A549 (cell line): Measurements from ENCODE around the gene ADARB2. TPM values are rescaled to one million over a fixed set of nuclear protein-coding genes. Genes with fewer than 3 reads are reported as not detected.

Source experiments
- ATAC-seq, 2 experiments: fragments of 200-7000 bp in 1 of 2; fragments of >200 bp in 1 of 2; cut with Nextera tagmentation in 1 of 2; cut with Tn5 transposase in 1 of 2; 3 replicates each; pipeline versions ENCODE4 v1.8.0 to v1.9.1; 2018 to 2020; ENCODE audit warnings: mild to moderate bottlenecking in 1 of 2, moderate library complexity in 1 of 2
- CTCF ChIA-PET: fragments of 300-600 bp; sonication (Branson Sonifier 250); formaldehyde crosslinking; extraction: SDS; loops from one replicate; lab custom pipeline; 2021; ENCODE audit warnings: antibody characterized with exemption, inconsistent platforms; lab: Yijun Ruan, JAX
- POLR2A ChIA-PET: fragments of 350-600 bp; formaldehyde crosslinking; extraction: SDS; loops from one replicate; lab custom pipeline; 2021; ENCODE audit warnings: antibody characterized with exemption, inconsistent platforms; lab: Yijun Ruan, JAX
- DNase-seq, 2 experiments: peaks; one replicate each; pipeline versions ENCODE4 v3.0.0 to v3.0.0-alpha.2; 2011 to 2016; ENCODE audit warnings: low read depth in 1 of 2, low spot score in 1 of 2
- FAIRE-seq: peaks from 2 replicates; lab custom pipeline; 2011; peaks lifted over from hg19 to GRCh38; lab: Jason Lieb, UNC
- H3K27ac ChIP-seq, 2 experiments: fragments of >200 bp; sonication (Bioruptor Twin); formaldehyde crosslinking; 3 replicates each; pipeline ENCODE4 v1.5.1; 2016 to 2017
- H3K4me1 ChIP-seq: fragments of >200 bp; sonication (Bioruptor Twin); formaldehyde crosslinking; 3 replicates; pipeline ENCODE4 v1.6.1; 2016
- H3K4me2 ChIP-seq: fragments of >200 bp; sonication (Bioruptor Twin); formaldehyde crosslinking; 3 replicates; pipeline ENCODE4 v1.6.1; 2016
- H3K4me3 ChIP-seq: fragments of >200 bp; sonication (Bioruptor Twin); formaldehyde crosslinking; 3 replicates; pipeline ENCODE4 v1.5.1; 2016
- H3K9me3 ChIP-seq: fragments of >200 bp; sonication (Bioruptor Twin); formaldehyde crosslinking; 3 replicates; pipeline ENCODE4 v1.6.1; 2016
- CBX2 ChIP-seq: fragments of 200-600 bp; sonication (generic); IDR thresholded peaks from 2 replicates; pipeline ENCODE4 v1.6.1; 2016; ENCODE audit warnings: low read depth, mild to moderate bottlenecking, borderline replicate concordance
- CBX8 ChIP-seq: fragments of 200-600 bp; sonication (generic); IDR thresholded peaks from 2 replicates; pipeline ENCODE4 v1.6.1; 2016
- CEBPB ChIP-seq, 2 experiments: fragments of >200 bp in 1 of 2; sonication (Bioruptor Twin) in 1 of 2; formaldehyde crosslinking in 1 of 2; IDR thresholded peaks; 2 replicates each; pipeline ENCODE4 v1.6.1; 2012 to 2016
- CHD2 ChIP-seq: fragments of 150-350 bp; IDR thresholded peaks from 2 replicates; pipeline ENCODE4 v1.6.1; 2014; ENCODE audit warnings: low read length; ENCODE audit not compliant: partially characterized antibody
- EHMT2 ChIP-seq: fragments of 200-600 bp; sonication (generic); IDR thresholded peaks from 2 replicates; pipeline ENCODE4 v1.6.1; 2016; ENCODE audit warnings: antibody characterized with exemption, low read depth, mild to moderate bottlenecking, moderate library complexity
- HEYL ChIP-seq: fragments of 250-450 bp; sonication (Bioruptor Pico); IDR thresholded peaks from 2 replicates; pipeline ENCODE4 v1.8.0; 2021; ENCODE audit warnings: mild to moderate bottlenecking, moderate library complexity
- HOXA7 ChIP-seq: fragments of 250-450 bp; sonication (Bioruptor Pico); IDR thresholded peaks from 2 replicates; pipeline ENCODE4 v1.5.0; 2020; ENCODE audit warnings: mild to moderate bottlenecking, moderate library complexity
- KDM1A ChIP-seq: fragments of 200-600 bp; sonication (generic); IDR thresholded peaks from 2 replicates; pipeline ENCODE4 v1.6.1; 2016; ENCODE audit warnings: low read depth, mild to moderate bottlenecking
- KDM5A ChIP-seq: fragments of 200-600 bp; sonication (generic); IDR thresholded peaks from 2 replicates; pipeline ENCODE4 v1.6.1; 2016; ENCODE audit warnings: antibody characterized with exemption, mild to moderate bottlenecking
- MAZ ChIP-seq: fragments of 150-350 bp; IDR thresholded peaks from 2 replicates; pipeline ENCODE4 v1.6.1; 2014; ENCODE audit warnings: antibody characterized with exemption, low read depth, low read length, borderline replicate concordance
- NFE2L2 ChIP-seq: fragments of 150-350 bp; conservative IDR thresholded peaks from 2 replicates; pipeline ENCODE4 v1.6.1; 2014; ENCODE audit warnings: low read length
- RCOR1 ChIP-seq: fragments of 150-350 bp; IDR thresholded peaks from 2 replicates; pipeline ENCODE4 v1.6.1; 2014; ENCODE audit warnings: antibody characterized with exemption, low read length, low read depth
- TP53 ChIP-seq: fragments of 250-450 bp; sonication (Bioruptor Pico); IDR thresholded peaks from 2 replicates; pipeline ENCODE4 v1.5.0; 2021; ENCODE audit warnings: mild to moderate bottlenecking, moderate library complexity
- ZNF302 ChIP-seq: fragments of 250-450 bp; sonication (Bioruptor Pico); IDR thresholded peaks from 2 replicates; pipeline ENCODE4 v1.9.0; 2021; ENCODE audit warnings: inconsistent platforms, mild to moderate bottlenecking, moderate library complexity
- ZSCAN20 ChIP-seq: fragments of 250-450 bp; sonication (Bioruptor Pico); IDR thresholded peaks from 2 replicates; pipeline ENCODE4 v1.8.0; 2022; ENCODE audit warnings: mild to moderate bottlenecking, moderate library complexity
- WGBS: methylation state at CpG from one replicate; pipeline ENCODE4 v1.1.6; 2017; ENCODE audit errors: missing lambda C conversion rate; 5-methylcytosine and 5-hydroxymethylcytosine counted together
- polyA plus RNA-seq, 4 experiments: library from polyadenylated mRNA; depleted of rRNA in 3 of 4; stranded (reverse); fragments of >200 nt; fragmentation: RNase III in 1 of 4; extraction: RNeasy Plus Mini Kit Qiagen cat#74134 plus additional on column Dnase treatment in 1 of 4; gene quantifications; 2 replicates in 3 of 4; 3 replicates in 1 of 4; pipeline ENCODE4 v1.2.3, GENCODE V29; 2011 to 2017
- TF ChIP-seq, protein P1 (sequence below): fragments of 450-650 bp; IDR thresholded peaks from 2 replicates; pipeline ENCODE4 v1.6.1; 2014; ENCODE audit warnings: antibody characterized with exemption
- TF ChIP-seq, protein P2 (sequence below): fragments of 250-450 bp; sonication (Bioruptor Pico); IDR thresholded peaks from 2 replicates; pipeline ENCODE4 v1.5.0; 2021; ENCODE audit warnings: mild to moderate bottlenecking, moderate library complexity, borderline replicate concordance
- TF ChIP-seq, protein P3 (sequence below): fragments of >200 bp; sonication (Bioruptor Twin); formaldehyde crosslinking; IDR thresholded peaks from 3 replicates; pipeline ENCODE4 v1.5.1; 2016
- TF ChIP-seq, protein P4 (sequence below): IDR thresholded peaks from 2 replicates; pipeline ENCODE4 v1.6.1; 2012
- TF ChIP-seq, protein P5 (sequence below): fragments of >200 bp; sonication (Bioruptor Twin); formaldehyde crosslinking; IDR thresholded peaks from 3 replicates; pipeline ENCODE4 v1.6.1; 2016

ADARB2 gene
- polyA plus RNA-seq, 2 of the 4 experiments (the other 2 are of a cell fraction): not detected

DNA sequence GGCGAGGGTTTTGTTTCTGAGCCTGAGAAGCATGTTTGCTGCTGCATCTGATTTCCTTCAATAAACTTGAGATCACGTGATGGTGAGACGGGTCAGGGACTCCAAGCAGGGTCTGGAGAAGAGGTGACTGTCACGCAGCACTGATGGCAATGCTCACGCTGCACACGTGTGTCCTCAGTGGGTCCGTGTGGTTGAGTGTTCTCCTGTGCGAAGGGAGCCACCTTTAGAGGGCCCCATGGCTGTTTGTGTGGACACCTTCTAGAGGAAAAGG is 580.8 kb downstream of the ADARB2 start:
- ChIA-PET POLR2A (no interaction called here), CTCF (no interaction called here)
- Histone ChIP-seq H3K9me3 (no peaks in the 10 kb centered on the region), H3K4me3 (no peak overlapping the region), H3K4me1 (no peaks in the 10 kb centered on the region), H3K4me2 (no peak overlapping the region), H3K27ac (no peak overlapping the region)
- FAIRE-seq (no peak), DNase-seq (no peak), ATAC-seq (no peak)
- no peak for TF ChIP-seq EHMT2
- TF ChIP-seq, protein P1, sequence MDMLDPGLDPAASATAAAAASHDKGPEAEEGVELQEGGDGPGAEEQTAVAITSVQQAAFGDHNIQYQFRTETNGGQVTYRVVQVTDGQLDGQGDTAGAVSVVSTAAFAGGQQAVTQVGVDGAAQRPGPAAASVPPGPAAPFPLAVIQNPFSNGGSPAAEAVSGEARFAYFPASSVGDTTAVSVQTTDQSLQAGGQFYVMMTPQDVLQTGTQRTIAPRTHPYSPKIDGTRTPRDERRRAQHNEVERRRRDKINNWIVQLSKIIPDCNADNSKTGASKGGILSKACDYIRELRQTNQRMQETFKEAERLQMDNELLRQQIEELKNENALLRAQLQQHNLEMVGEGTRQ: 0 out of 2 replicates have a peak, but pooled peaks have one; percentile 5
- 49% methylated on average over 8 of the region's 8 CpGs for WGBS

DNA sequence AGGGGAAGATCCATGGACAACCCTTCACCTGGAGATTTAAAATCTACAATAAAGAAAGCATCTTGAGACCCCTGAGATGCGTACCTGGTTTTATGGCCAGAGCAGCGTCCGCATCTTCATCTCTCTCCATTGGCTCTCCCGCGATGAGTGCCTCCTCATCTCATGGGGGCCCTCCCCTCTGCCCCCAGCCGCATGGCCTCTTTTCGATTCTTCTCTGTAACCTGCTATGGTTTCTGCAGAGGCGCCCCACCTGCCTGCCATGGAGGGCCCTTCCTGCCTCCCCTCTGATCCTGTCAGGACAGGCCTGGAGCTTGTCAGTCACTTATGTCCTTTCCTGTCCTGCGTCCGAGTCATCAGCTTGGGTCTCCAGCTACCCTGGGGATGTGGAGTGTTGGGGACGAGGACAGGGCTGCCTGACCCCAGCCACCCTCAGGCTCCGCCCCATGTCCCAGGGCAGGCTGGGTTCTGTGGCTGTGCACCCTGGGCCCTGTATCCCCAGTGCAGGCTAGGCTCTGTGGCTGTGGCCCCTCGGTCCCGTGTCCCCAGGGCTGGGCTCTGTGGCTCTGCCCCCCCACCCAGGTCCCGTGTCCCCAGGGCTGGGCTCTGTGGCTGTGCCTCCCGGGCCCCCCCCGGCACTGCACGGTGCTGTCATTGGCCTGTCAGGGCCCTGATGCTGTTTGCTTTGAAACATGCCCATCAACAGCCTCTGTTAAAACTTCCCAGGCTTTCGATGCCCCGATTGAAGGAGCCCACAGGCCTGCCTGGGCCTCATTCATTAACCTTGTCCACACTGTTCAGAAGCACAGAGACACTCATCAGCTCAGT is 581.3 kb downstream of the ADARB2 start:
- ATAC-seq: no peak
- CTCF ChIA-PET: no interaction called here
- H3K4me1 ChIP-seq: no peaks in the 10 kb centered on the region
- no peak for TF ChIP-seq ZNF302
- WGBS: 54% methylated on average over 12 of the region's 20 CpGs
- H3K27ac ChIP-seq: no peak overlapping the region
- FAIRE-seq: no peak
- POLR2A ChIA-PET: no interaction called here
- DNase-seq: no peak
- H3K4me2 ChIP-seq: no peak overlapping the region
- H3K4me3 ChIP-seq: no peak overlapping the region
- H3K9me3 ChIP-seq: no peaks in the 10 kb centered on the region

DNA sequence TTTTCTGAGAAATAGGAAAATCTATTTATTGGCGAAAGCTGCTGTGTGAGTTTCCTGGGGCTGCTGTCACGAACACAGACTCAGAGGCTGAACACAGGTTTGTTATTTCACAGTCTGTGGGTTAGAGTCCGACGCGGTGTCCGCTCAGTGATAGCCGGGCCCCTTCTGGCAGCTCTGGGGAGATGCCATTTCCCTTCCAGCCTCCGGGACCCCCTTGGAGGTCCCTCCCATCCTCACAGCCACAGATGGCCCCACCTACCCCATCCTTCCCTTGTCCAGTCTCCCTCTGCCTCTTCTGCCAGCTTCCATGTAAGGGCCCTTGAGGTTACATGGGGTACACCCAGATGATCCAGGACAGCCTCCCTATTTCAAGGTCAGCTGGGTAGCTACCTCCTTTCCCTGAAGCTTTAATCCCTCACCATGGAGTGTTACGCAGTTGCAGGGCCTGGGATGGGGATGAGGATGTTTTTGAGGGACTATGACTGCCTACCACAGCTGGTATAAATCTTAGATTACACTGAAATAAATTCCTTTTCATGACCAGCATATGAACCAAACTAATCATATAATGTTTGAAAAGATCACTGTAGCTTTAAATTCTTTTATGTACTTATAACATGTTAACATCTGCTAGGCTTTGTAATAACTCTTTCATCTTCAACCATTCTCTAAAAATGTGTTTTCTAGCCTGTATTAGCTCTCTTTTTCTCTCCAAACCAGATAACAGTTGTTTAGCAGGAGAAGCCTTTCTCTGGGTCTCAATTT is 582.6 kb downstream of the ADARB2 start:
- POLR2A ChIA-PET: no interaction called here
- ATAC-seq (no peak), DNase-seq (no peak), FAIRE-seq (no peak)
- H3K4me2 ChIP-seq: no peak overlapping the region
- H3K4me3 ChIP-seq: no peak overlapping the region
- H3K27ac ChIP-seq: no peak overlapping the region
- CTCF ChIA-PET: no interaction called here
- 68% methylated on average over 9 of the region's 9 CpGs for WGBS
- no peaks in the 10 kb centered on the region for H3K4me1 ChIP-seq
- no peak for TF ChIP-seq HOXA7 (CRISPR knock-in tag)
- no peak for TF ChIP-seq ZSCAN20
- TF ChIP-seq, protein P2, sequence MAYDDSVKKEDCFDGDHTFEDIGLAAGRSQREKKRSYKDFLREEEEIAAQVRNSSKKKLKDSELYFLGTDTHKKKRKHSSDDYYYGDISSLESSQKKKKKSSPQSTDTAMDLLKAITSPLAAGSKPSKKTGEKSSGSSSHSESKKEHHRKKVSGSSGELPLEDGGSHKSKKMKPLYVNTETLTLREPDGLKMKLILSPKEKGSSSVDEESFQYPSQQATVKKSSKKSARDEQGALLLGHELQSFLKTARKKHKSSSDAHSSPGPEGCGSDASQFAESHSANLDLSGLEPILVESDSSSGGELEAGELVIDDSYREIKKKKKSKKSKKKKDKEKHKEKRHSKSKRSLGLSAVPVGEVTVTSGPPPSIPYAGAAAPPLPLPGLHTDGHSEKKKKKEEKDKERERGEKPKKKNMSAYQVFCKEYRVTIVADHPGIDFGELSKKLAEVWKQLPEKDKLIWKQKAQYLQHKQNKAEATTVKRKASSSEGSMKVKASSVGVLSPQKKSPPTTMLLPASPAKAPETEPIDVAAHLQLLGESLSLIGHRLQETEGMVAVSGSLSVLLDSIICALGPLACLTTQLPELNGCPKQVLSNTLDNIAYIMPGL (CRISPR knock-in tag): no peak
- no peak for TF ChIP-seq CEBPB (IDR thresholded peaks at IDR 0.05)
- TF ChIP-seq, protein P3, sequence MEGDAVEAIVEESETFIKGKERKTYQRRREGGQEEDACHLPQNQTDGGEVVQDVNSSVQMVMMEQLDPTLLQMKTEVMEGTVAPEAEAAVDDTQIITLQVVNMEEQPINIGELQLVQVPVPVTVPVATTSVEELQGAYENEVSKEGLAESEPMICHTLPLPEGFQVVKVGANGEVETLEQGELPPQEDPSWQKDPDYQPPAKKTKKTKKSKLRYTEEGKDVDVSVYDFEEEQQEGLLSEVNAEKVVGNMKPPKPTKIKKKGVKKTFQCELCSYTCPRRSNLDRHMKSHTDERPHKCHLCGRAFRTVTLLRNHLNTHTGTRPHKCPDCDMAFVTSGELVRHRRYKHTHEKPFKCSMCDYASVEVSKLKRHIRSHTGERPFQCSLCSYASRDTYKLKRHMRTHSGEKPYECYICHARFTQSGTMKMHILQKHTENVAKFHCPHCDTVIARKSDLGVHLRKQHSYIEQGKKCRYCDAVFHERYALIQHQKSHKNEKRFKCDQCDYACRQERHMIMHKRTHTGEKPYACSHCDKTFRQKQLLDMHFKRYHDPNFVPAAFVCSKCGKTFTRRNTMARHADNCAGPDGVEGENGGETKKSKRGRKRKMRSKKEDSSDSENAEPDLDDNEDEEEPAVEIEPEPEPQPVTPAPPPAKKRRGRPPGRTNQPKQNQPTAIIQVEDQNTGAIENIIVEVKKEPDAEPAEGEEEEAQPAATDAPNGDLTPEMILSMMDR: no peak
- no peak for TF ChIP-seq HEYL (CRISPR knock-in tag)
- H3K9me3 ChIP-seq: no peaks in the 10 kb centered on the region

DNA sequence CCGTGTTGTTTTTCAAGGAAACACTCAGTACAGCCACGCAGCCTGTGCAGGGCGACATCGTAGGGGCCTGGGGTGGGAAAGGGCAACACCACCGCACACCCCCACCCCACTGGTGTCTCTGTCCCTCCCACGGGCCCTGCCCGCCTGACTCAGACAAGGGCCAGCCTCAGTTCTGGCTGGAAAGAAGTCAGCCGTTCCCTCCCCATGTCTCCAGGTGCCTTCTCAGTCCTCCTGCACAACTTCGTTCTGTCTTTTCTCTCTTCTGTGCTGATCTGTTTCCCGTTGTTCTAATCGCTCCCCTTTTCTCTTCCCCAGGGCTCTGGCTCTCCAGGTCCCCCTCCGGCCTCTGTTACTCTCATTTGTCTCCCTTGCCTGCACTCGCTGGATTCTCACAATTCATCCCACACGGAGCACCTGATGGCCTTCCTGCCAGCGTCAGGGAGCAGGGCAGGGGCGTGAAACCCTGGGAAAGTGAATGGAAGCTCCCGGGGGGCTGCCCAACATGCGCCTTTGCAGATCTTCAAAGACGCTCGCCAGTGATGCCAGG is 583.4 kb downstream of the ADARB2 start:
- no peak overlapping the region for H3K4me2 ChIP-seq
- H3K4me1 ChIP-seq: no peaks in the 10 kb centered on the region
- no peak for ATAC-seq
- ChIA-PET POLR2A (no interaction called here), CTCF (no interaction called here)
- 44% methylated on average over 20 of the region's 20 CpGs for WGBS
- no peak overlapping the region for H3K27ac ChIP-seq
- no peak for FAIRE-seq
- DNase-seq: no peak
- H3K9me3 ChIP-seq: no peaks in the 10 kb centered on the region
- H3K4me3 ChIP-seq: no peak overlapping the region
- TF ChIP-seq CBX8 (no peak), CHD2 (no peak), RCOR1 (no peak), NFE2L2 (no peak), MAZ (no peak), TP53 (CRISPR knock-in tag) (no peak), KDM5A (no peak), ZNF302 (no peak), CBX2 (no peak), KDM1A (no peak)
- TF ChIP-seq, protein P4, sequence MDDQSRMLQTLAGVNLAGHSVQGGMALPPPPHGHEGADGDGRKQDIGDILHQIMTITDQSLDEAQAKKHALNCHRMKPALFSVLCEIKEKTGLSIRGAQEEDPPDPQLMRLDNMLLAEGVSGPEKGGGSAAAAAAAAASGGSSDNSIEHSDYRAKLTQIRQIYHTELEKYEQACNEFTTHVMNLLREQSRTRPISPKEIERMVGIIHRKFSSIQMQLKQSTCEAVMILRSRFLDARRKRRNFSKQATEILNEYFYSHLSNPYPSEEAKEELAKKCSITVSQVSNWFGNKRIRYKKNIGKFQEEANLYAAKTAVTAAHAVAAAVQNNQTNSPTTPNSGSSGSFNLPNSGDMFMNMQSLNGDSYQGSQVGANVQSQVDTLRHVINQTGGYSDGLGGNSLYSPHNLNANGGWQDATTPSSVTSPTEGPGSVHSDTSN: no peak
- TF ChIP-seq, protein P5, sequence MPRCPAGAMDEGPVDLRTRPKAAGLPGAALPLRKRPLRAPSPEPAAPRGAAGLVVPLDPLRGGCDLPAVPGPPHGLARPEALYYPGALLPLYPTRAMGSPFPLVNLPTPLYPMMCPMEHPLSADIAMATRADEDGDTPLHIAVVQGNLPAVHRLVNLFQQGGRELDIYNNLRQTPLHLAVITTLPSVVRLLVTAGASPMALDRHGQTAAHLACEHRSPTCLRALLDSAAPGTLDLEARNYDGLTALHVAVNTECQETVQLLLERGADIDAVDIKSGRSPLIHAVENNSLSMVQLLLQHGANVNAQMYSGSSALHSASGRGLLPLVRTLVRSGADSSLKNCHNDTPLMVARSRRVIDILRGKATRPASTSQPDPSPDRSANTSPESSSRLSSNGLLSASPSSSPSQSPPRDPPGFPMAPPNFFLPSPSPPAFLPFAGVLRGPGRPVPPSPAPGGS: no peak
- TF ChIP-seq, protein P1: no peak
